GM12874 (cell line): Measurements from ENCODE around the gene P4HB.

Experiments used
- CTCF ChIP-seq: IDR thresholded peaks from 2 replicates; pipeline ENCODE4 v1.5.1; 2011; ENCODE audit warnings: low read depth, mild to moderate bottlenecking, control low read depth, low read length, moderate library complexity; ENCODE audit not compliant: insufficient read depth

P4HB gene

GRCh38 chr17:81865358-81865732 is 5.0 kb upstream of the P4HB start:
- TF ChIP-seq CTCF, result no peak

- TF ChIP-seq CTCF, result no peak
Observed at GRCh38 chr17:81863833-81864768, 3.8 kb upstream of the P4HB start.

GRCh38 chr17:81863123-81863675 is 2.9 kb upstream of the P4HB start:
- TF ChIP-seq CTCF, result no peak

GRCh38 chr17:81860756-81861568 is 627 bp upstream of the P4HB start:
- TF ChIP-seq CTCF, result no peak

- no peak for TF ChIP-seq CTCF
Observed at GRCh38 chr17:81858967-81859905, 1.1 kb downstream of the P4HB start.

- TF ChIP-seq CTCF, result no peak
Observed at GRCh38 chr17:81858170-81858966, 2.0 kb downstream of the P4HB start.
